GM18499 (cell line): ENCODE measurements around the gene HNF1A.
"Not testable (repeated sequence)": the region's sequence is repeated elsewhere in the genome, so short reads cannot be mapped to it uniquely, and the experiment has no call there.

Experiments
- ATAC-seq: cut with Tn5 transposase; IDR thresholded peaks from one replicate; pipeline ENCODE4 v1.9.1; 2021; ENCODE audit warnings: moderate number of reproducible peaks; ENCODE audit not compliant: insufficient read depth, unreplicated experiment

The HNF1A gene

GRCh38 chr12:121034616-121035305 is 56.4 kb downstream of the HNF1A start:
- no peak for ATAC-seq

DNA sequence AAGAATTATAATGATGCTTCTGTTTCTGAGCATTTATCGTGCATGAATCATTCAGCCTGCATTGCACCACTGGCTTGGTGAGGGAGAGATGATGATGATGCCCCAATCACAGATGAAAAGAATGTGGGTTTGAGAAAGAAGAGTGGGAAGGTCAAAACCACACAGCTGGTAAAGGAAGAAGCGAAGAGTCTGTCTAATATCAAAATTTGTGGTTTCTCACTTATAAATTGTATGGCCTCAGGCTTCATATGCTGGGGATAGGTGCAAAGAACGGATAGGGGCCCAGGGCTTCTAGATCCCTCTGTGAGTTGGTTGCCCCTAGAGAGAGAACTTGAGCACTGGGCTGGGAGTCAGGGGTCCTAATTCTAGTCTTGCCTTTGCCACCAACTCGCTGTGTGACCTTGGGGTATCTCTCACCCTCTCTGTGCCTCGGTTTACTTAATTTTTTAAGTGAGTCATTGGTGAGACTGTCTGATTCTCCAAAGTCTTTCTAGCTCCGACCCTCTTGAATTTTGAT is 58.5 kb downstream of the HNF1A start:
- ATAC-seq, result no peak

DNA sequence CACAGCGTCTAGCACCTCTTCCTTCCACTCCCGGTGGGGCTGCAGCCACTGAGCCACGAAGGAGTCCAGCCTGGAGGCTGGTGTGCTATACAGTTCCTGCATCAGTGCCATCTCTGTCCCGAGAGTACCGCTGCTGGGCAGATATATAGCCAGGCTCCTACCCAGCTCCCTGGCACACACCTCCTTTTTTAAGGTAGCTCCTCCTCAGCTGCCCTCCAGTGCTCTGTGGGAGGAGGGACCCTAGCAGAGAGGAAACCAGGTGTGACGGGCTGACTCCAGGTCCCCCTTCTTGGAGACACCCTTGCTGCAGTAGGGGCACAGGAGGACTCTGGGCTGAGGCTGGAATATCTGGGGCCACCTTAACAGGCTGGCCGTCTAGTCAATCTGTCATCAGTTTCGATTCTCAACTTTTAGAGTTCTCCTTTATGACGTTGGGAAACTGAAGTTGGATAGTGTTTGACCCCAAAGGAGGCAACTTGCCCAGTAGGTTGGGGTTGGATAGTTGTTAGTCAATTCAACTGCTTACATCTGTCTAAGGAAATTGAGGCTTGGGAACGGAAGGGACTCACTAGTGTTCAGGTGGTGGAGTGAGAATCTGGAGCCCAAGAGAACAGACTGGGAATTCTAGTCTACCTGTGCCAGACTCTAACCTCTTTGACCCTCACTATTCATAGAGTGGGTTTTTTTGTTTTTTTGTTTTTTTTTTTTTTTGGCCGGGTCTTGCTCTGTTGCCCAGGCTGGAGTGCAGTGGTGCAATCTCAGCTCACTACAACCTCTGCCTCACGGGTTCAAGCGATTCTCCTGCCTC is 60.7 kb downstream of the HNF1A start, which contains the start of gene OASL:
Gene OASL, minus strand, starts transcription at position 386 of the 808 bp plus-strand sequence. Its CDS starts 275 bp downstream, at position 111.
- ATAC-seq, result no peak

- no peak for ATAC-seq
These were observed 64.7 kb downstream of the HNF1A start for GRCh38 chr12:121043067-121043466.

DNA sequence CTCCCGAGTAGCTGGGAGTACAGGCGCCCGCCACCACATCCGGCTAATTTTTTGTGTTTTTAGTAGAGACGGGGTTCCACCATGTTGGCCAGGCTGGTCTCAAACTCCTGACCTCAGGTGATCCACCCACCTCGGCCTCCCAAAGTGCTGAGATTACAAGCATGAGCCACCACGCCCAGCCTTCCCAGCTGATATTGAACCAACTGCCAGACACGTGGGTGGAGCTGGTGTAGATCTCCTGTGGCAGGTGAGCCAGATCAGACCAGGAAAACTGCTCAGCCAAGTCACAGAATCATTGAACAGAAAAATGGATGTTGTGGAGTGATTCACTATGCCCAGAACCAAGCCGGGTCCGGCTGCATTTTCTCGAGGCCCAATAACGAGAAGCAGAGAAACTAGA is 69.1 kb downstream of the HNF1A start:
- ATAC-seq, result not testable (repeated sequence)

DNA sequence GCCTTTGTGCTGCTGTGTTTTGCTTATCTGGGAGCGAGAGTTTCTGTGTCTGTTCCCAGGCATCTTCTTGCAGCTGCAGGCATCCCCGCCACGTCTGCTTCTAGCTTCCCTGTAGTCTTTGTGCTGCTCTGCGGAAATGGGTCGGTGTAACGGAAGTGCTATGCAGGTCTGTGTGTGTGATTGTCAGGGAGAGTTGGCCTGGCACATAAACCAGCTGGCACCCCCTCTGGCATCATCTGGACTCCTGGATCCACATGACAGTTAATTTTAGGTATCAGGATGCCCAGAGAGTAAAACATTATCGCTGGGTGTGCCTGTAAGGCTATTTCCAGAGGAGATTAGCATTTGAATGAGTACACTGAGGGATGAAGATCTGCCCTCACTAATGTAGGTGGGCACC is 70.1 kb downstream of the HNF1A start:
- ATAC-seq, result no peak

- ATAC-seq, result no peak
These were observed 72.4 kb downstream of the HNF1A start for GRCh38 chr12:121050725-121051124.
